ENCODE measurements around the gene SLC30A3.
"Not testable (repeated sequence)": the region's sequence is repeated elsewhere in the genome, so short reads cannot be mapped to it uniquely, and the experiment has no call there.

The SLC30A3 gene

DNA sequence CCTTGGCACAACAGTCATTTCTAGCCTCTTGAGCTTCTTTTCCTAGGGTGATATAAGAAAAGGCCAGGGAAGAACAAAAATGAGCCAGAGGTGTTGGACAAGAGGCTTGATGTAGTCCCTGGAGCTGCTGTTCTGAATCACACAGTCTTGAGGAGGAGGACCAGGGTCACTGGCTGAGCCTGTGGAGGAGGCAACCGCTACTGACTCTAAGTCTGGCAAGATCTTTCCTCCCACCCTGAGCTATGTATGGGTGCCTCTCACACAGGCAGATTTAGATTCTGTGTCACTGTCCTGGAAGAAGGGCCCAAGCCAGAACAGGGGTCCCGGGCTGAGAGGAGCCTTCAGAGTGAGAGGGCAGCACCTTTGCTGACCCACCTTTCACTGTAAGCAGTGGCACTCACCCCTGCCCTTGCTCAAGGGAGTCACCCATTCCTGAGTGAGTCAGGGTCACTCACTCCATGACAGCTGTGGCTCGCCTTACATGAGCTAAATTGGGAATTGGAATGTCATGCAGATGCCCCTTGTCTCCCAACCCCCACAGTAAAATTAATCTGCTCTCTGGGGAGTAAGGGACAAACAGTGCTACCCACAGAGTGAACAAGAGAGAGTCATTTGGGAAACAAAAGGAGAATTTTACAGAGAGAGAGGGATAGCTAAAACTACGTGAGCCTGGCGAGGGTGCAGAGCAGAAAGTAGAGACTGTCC lies 19.2 kb upstream of the SLC30A3 start, which contains the start of gene TRIM54:
Gene TRIM54 (plus strand): TSS at position 575 of the 705 bp plus-strand sequence. CDS start 303 bp downstream, outside the sequence.
- DNase-seq (ENCODE audit: insufficient read length): no peak
- TF ChIP-seq POLR2AphosphoS5 (IDR thresholded peaks at IDR 0.05; ENCODE audit: low read depth, low read length): no peak
- no peak for FAIRE-seq

GRCh38 chr2:27281442-27281841 lies 18.6 kb upstream of the SLC30A3 start:
- DNase-seq (ENCODE audit: insufficient read length) (no peak), FAIRE-seq (no peak)
- TF ChIP-seq TAF1 (IDR thresholded peaks at IDR 0.05; ENCODE audit: borderline replicate concordance, low read depth, low read length): no peak
- no peak for TF ChIP-seq POLR2AphosphoS5 (IDR thresholded peaks at IDR 0.05; ENCODE audit: low read depth, low read length)
- TF ChIP-seq POLR2A (IDR thresholded peaks at IDR 0.05; ENCODE audit: low read depth, low read length): no peak

DNA sequence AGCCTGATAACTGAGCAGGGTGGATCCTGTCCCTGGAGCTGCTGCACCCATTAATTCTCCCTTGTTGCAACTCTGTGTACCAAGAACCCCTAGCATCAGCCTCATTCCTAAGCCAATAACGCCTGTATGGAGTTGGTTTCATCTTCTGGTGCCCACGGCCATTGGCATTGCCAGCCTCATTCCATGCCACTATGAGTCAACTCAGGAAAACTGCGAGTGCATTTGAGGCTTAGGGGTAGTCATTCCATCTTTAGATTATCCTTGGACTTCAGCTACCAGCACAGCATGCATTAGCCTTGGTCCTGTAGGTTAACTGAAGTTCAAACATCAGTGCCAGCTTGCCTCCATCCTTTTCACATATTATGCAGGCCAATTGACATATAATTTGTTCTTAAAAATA lies 18.0 kb upstream of the SLC30A3 start:
- FAIRE-seq (no peak), DNase-seq (ENCODE audit: insufficient read length) (no peak)
- TF ChIP-seq TAF1 (IDR thresholded peaks at IDR 0.05; ENCODE audit: borderline replicate concordance, low read depth, low read length) (no peak), POLR2AphosphoS5 (IDR thresholded peaks at IDR 0.05; ENCODE audit: low read depth, low read length) (no peak), POLR2A (IDR thresholded peaks at IDR 0.05; ENCODE audit: low read depth, low read length) (no peak)

- TF ChIP-seq POLR2A (IDR thresholded peaks at IDR 0.05; ENCODE audit: low read depth, low read length): no peak
- no peak for TF ChIP-seq TAF1 (IDR thresholded peaks at IDR 0.05; ENCODE audit: borderline replicate concordance, low read depth, low read length)
- no peak for TF ChIP-seq POLR2AphosphoS5 (IDR thresholded peaks at IDR 0.05; ENCODE audit: low read depth, low read length)
- no peak for DNase-seq (ENCODE audit: insufficient read length)
- FAIRE-seq: no peak
Observed at GRCh38 chr2:27278010-27278409, 15.2 kb upstream of the SLC30A3 start.

DNA sequence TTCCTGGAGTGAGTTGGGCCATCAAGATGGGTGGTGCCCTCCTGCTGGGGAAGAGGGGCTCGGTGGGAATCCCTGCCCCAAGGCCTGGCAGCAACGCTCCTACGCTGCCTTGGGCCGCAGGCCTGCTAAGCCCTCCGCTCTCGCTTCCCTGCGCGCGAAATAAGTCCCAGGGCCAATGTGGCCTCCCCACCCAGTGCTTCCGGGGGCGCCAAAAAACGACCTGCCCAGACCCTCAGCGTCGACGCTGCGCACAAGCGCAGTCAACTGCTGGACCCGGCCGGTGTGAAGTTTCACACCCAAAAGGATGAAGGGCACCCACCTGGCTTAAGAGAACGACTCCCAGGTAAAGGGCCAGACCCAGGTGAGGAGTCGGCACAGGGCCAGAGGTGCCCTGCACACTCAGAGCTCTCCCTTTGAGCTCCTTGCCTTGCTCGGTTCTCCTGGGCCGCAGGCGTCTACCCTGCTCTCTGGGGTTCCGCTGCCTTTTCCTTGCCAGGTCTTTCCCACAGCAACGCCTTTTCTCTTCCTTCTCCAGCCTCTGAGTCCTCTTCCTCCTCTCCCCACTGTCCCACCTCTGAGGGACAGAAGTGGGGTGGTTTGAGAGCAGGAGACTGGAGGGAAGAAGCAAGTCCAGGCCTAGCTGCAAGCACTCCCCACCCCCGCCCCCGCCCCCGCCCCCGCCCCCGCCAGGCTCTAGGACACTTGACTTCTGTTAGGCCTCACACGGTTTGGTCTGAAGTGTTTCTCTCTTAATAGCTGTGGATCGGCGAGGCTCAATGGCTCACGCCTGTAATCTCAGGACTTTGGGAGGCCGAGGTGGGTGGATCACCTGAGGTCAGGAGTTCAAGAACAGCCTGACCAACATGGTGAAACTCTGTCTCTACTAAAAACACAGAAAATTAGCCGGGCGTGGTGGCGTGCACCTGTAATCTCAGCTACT lies 12.6 kb upstream of the SLC30A3 start, which contains the start of gene DNAJC5G:
Gene DNAJC5G (plus strand): TSS at position 223 of the 940 bp plus-strand sequence. CDS start 1,296 bp downstream, outside the sequence.
- FAIRE-seq (no peak), DNase-seq (ENCODE audit: insufficient read length) (no peak)
- no peak for TF ChIP-seq TAF1 (IDR thresholded peaks at IDR 0.05; ENCODE audit: borderline replicate concordance, low read depth, low read length)
- no peak for TF ChIP-seq POLR2A (IDR thresholded peaks at IDR 0.05; ENCODE audit: low read depth, low read length)
- no peak for TF ChIP-seq POLR2AphosphoS5 (IDR thresholded peaks at IDR 0.05; ENCODE audit: low read depth, low read length)

GRCh38 chr2:27272537-27273522 lies 10.0 kb upstream of the SLC30A3 start:
- DNase-seq (ENCODE audit: insufficient read length); FAIRE-seq: not testable (repeated sequence)

DNA sequence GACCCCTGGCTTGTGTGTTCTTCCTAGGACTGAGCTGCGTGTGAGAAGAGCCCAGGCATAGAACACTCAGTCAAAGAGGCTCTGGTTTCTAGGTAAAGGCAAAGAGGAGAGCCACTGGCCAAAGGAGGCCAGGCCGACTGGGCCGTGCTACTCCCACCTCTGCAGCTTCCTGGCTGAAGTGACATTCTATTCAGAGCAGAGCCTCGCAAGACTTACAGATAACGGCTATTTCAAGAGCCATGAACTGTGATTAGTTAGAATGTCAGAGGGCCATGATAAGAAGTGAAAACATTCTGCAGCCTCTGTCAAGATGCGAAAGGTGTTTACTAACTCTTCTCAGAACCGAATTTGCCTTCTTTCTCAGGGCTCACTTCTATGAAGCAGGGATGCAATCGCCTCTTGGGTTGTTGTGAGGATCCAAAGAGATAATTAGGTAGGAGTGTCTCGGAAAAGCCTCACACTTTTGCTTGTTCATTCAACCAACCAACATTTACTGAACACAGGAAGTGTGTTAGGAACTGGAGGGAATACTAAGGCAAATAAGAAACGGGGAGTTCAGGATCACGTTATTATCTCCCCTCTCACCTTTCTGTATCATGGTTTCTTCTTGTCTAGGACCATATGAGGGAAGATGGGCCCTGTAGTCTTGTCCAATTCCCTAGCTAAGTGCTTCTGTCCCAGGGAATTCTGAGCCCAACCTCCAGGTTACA lies 8.9 kb upstream of the SLC30A3 start:
- no peak for FAIRE-seq

DNA sequence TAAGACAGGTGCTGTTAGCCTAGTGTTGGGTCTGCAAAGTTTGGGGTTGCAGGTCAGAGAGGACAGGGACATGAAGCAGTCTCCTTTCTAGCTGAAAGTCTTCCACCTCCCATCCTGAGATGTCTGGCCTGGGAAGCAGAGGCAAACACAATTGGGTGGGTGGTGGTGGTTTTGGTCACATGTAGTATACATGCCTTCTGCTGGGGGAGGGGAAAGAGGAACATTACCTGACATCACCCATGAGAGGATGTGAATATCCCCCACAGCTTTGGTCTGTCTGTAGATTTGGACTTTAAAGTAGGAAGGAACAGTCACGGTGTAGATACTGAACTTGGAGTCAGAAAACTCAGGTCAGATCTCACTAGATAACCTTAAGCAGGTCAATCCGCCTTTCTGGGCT lies 7.8 kb upstream of the SLC30A3 start:
- TF ChIP-seq POLR2AphosphoS5 (IDR thresholded peaks at IDR 0.05; ENCODE audit: low read depth, low read length) (no peak), TAF1 (IDR thresholded peaks at IDR 0.05; ENCODE audit: borderline replicate concordance, low read depth, low read length) (no peak), POLR2A (IDR thresholded peaks at IDR 0.05; ENCODE audit: low read depth, low read length) (no peak)
- DNase-seq (ENCODE audit: insufficient read length): no peak
- no peak for FAIRE-seq

More for the DNA sequence above, 8.9 kb upstream of the SLC30A3 start:
- no peak for DNase-seq (ENCODE audit: insufficient read length)
- TF ChIP-seq POLR2AphosphoS5 (IDR thresholded peaks at IDR 0.05; ENCODE audit: low read depth, low read length) (no peak), POLR2A (IDR thresholded peaks at IDR 0.05; ENCODE audit: low read depth, low read length) (no peak), TAF1 (IDR thresholded peaks at IDR 0.05; ENCODE audit: borderline replicate concordance, low read depth, low read length) (no peak)

DNA sequence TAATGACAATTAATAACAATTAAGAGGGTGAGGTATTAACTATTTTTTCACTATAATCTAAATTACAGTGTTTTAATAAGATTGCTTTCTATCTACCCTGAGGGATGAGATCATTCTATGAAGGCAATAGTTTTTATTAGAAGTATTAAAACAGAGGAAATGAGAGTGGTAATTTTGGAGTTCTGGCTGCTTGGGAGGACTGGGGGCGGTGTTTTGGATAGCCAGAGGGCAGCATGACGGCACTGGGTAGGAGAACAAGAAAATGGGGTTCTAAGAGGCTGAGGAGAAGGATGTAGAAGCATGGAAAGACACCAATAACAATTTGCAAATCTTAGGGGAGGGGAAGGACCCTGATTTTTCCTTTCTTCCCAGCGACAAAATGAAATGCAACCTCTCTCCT lies 7.3 kb upstream of the SLC30A3 start:
- no peak for DNase-seq (ENCODE audit: insufficient read length)
- TF ChIP-seq POLR2AphosphoS5 (IDR thresholded peaks at IDR 0.05; ENCODE audit: low read depth, low read length): no peak
- FAIRE-seq: no peak

- not testable (repeated sequence) for DNase-seq (ENCODE audit: insufficient read length); FAIRE-seq
Observed at GRCh38 chr2:27268296-27268695, 5.4 kb upstream of the SLC30A3 start.

DNA sequence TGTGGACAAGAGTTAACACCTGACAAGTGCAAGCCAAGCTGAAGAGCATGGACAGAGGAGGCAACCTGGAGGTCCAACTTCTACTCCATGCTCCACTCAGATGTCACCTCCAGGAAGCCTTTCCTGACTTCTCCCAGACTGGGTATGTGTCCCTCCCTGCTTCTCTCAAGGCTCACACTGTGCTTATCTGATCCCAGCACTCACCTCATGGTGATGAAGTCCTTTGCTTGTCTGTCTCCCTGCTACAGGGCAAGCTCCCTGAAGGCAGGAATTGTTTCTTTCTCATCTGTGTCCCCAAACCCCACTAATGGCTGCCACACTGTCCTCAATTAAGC lies 2.7 kb upstream of the SLC30A3 start:
- FAIRE-seq: no peak
- no peak for DNase-seq (ENCODE audit: insufficient read length)
- no peak for TF ChIP-seq POLR2AphosphoS5 (IDR thresholded peaks at IDR 0.05; ENCODE audit: low read depth, low read length)
- no peak for TF ChIP-seq TAF1 (IDR thresholded peaks at IDR 0.05; ENCODE audit: borderline replicate concordance, low read depth, low read length)
- no peak for TF ChIP-seq POLR2A (IDR thresholded peaks at IDR 0.05; ENCODE audit: low read depth, low read length)

Data from GM12892 (cell line).